HG03108 (cell line): ENCODE results near the gene LRRC66.

ENCODE experiments used
- ATAC-seq: cut with Tn5 transposase; IDR thresholded peaks from one replicate; pipeline ENCODE4 v1.9.1; 2021; ENCODE audit warnings: moderate library complexity; ENCODE audit not compliant: unreplicated experiment

The LRRC66 gene

GRCh38 chr4:52015366-52015765 lies 4.8 kb downstream of the LRRC66 start:
- no peak for ATAC-seq

DNA sequence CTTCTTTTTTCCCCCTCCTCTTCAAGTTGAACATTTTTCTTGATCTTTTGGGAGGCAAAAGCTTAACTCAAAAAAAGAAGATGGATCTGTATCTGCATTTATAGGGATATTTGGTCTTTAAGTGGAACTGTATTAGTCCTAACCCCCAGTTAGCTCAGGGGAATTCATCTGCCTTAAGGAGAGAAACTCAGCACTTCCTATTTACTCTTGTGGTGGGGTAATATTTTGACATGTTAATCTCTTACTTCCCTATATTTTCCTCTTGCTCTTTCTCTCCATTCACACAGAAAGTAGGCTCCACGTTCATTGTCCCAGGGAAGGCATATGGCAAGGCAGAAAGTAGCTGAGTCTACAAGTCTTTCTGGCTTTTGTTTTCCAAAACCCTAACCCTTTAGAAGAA lies 5.3 kb downstream of the LRRC66 start:
- no peak for ATAC-seq

- no peak for ATAC-seq
These were observed 7.5 kb downstream of the LRRC66 start for GRCh38 chr4:52012651-52013050.

DNA sequence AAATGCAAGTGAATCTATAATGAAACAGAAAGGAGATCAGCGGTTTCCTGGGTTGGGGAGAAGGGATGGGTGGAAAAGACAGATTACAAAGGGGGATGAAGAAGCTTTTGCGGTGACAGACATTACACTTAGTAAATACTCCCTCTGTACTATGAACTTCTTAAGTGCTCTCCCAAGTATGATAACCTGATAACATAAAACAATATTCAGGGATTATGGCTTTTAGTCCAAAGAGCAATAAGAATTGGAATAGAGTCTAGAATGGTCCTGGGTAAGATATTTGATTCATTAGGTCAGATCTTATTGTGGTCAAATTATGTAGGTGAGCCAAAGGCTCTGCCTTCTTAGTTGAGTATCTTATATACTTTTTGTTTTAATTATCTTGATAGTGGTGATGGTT lies 9.2 kb downstream of the LRRC66 start:
- no peak for ATAC-seq

GRCh38 chr4:52006887-52007286 lies 13.3 kb downstream of the LRRC66 start:
- ATAC-seq: no peak

- no peak for ATAC-seq
These were observed 14.4 kb downstream of the LRRC66 start for GRCh38 chr4:52005604-52006273.

DNA sequence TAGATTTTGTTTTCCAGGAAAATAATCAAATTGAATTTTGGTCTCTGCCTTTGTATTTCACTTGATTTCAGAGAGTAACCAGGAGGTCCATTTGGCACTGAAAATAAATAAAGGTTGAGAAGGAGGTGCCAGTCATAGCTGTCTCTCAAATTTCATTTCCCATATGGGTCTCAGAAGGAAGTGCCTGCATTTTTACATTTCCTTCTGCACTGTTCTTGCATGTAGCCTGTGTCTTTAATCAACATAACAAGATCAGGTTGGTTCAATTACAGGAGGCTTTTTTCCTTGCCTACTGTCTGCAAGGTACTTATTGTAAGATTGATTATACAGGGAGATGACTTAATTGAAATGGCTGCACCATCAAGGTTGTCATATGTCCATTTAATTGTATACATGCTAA lies 15.7 kb downstream of the LRRC66 start:
- ATAC-seq: no peak

DNA sequence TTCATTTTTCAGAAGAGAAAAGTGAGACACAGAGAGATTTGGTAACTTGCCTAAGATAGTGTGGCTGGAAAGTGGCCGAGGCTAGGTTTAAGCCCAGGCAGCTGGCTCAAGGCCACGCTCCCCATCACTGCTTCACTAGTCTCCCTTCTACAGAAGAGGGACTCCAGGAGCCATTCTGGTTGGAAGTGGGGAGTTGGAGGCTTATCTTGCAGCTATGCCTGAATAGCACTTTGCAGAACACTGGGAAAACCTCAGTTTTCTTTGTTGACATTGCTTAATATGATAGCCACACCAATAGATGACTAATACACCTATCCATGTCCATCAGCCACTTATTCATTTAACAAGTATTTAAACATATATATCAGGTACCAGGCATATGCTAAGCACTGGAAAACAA lies 18.5 kb downstream of the LRRC66 start:
- ATAC-seq: no peak

GRCh38 chr4:51999250-51999649 lies 20.9 kb downstream of the LRRC66 start:
- ATAC-seq: no peak

GRCh38 chr4:51998837-51999236 lies 21.3 kb downstream of the LRRC66 start:
- no peak for ATAC-seq

DNA sequence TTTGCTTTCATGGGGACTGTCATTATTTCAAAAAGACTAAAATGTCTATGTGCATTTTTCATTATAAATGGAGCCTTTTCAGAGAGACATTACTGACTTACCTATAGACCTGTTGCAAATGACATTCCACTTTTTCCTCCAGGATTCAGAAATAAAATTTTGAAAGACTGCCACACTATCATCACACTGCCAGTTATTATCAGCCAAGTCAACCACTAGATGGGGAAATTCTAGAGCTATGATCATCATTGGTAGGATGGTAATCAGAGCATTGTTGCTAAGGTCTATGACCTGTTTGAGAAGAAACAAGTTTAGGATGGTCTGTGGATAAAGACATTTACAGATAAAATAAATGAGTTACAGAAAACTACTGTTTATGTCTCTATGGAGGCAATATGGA lies 22.5 kb downstream of the LRRC66 start:
- ATAC-seq: no peak

GRCh38 chr4:51995647-51996220 lies 24.4 kb downstream of the LRRC66 start:
- no peak for ATAC-seq

GRCh38 chr4:51965862-51966261 lies 54.3 kb downstream of the LRRC66 start:
- ATAC-seq: no peak

DNA sequence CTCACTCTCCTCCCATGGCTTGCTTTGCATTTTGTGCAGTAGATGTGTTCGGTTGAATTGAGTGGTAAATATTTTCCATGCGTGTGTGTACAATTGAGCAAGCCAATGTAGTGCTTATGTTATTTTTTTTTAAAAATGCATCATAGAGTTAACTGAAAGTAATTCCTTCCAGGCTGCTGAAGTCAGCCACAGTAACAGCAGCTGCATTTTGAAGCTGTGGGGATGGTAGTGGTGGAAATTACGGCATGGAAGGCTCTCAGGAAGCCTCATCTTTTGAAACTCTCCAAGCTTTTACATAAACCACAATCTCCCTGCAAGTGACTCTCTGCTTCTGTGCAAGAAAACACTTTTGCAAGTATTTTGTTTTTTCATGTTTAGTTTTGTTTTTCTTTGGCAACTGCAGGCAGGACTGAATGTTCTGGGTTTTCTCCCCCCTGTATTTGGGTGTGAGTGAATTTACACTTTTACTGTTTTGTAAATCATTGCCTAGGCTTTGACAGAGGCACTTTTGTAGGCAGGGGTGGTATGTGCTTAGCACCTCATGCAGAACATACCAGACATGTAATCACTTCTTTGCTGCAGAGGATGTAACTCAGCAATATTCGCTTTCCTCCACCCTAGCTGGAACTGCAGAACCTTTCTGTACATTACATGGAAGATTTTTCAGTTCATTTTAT lies 56.2 kb downstream of the LRRC66 start:
- no peak for ATAC-seq

DNA sequence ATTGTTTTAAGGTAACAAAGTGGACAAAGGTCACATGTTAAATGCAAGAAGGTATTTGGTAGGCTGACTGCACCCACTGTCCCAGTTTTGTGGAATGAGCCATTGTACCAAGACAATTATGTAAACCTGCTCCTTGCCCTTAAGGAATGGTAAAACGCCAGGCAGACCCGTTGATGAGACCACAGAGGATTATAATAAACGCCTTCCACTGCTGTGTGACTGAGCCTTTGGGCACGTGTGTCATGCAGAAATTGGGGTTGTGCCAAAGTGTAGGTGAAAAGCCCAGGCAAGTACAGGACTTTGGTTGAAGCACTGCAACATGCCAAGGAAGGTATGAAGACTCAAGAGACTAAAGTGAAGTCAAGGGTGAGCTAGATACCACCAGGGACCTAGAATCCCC lies 59.7 kb downstream of the LRRC66 start:
- ATAC-seq: no peak

DNA sequence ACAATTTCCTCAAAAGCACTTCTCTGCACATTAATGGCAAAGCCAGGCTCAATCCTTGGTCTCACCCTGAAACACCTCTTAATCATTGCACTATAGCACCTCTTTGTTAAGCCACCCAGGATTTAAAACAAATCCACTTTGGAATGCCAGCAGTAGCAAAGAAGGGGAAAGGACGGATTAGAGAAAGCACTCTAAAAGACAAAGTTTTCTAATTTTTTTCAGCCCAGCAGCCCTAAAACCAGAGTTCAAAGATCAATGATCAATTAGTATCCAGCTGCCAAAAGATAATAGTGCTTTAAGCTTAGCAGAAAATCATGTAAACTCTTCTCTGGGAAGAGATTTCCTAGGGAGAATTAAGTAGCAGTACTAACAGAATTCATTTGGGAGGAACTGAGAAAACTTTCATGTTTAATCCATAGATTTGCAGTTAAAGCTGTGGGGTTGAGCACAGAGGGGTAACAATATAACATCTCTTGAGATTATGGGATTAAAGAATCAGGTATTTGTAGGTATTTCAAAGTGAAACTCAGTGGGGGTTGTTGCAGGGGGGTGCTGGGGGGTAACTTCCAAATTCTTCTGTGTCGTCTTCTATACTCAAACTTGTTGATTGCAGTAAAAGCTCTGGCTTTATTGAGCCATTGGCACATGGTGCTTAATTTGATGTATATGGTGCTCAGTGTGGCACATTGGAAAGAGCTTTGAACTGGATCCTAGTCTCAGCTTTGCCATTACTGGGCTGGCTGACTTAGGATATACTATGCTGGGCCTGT lies 61.8 kb downstream of the LRRC66 start:
- no peak for ATAC-seq
